Mesodermal cell (in vitro differentiated cells): ENCODE measurements around the gene ADAMTSL2.

Experiments
- H3K27ac ChIP-seq: 2 replicates; pipeline ENCODE4 v1.7.0; 2013; ENCODE audit warnings: mild to moderate bottlenecking, low read depth, low read length, moderate library complexity; ENCODE audit not compliant: severe bottlenecking
- H3K36me3 ChIP-seq: 2 replicates; pipeline ENCODE4 v1.7.1; 2013; ENCODE audit warnings: mild to moderate bottlenecking, low read length, moderate library complexity; ENCODE audit not compliant: control insufficient read depth, insufficient read depth
- H3K4me1 ChIP-seq: one replicate; pipeline ENCODE4 v1.7.1; 2013; ENCODE audit warnings: mild to moderate bottlenecking, low read length; ENCODE audit not compliant: insufficient read depth, control insufficient read depth, poor library complexity, severe bottlenecking
- H3K4me3 ChIP-seq: 2 replicates; pipeline ENCODE4 v1.7.0; 2013; ENCODE audit warnings: low read length, control low read depth, mild to moderate bottlenecking; ENCODE audit not compliant: insufficient read depth, poor library complexity, severe bottlenecking; ENCODE audit errors: extremely low read depth
- H3K9me3 ChIP-seq: 2 replicates; pipeline ENCODE4 v1.7.1; 2013; ENCODE audit warnings: mild to moderate bottlenecking, low read length, moderate library complexity; ENCODE audit not compliant: control insufficient read depth
- WGBS, 2 experiments: methylation state at CpG; one replicate each; pipeline ENCODE4 v1.1.5; 2013; ENCODE audit warnings: missing lambda C conversion rate in 2 of 2; ENCODE audit not compliant: insufficient coverage in 2 of 2; 5-methylcytosine and 5-hydroxymethylcytosine counted together

The ADAMTSL2 gene

GRCh38 chr9:133528876-133529241 is 5.6 kb upstream of the ADAMTSL2 start:
- Histone ChIP-seq H3K27ac (no peak overlapping the region), H3K4me3 (no peak overlapping the region), H3K36me3 (no peaks in the 10 kb centered on the region), H3K4me1 (peaks cover 56% of the 10 kb centered on the region), H3K9me3 (no peaks in the 10 kb centered on the region)
- WGBS, 2 experiments = 82 to 94% methylated on average over 8 to 11 of the region's 11 CpGs

DNA sequence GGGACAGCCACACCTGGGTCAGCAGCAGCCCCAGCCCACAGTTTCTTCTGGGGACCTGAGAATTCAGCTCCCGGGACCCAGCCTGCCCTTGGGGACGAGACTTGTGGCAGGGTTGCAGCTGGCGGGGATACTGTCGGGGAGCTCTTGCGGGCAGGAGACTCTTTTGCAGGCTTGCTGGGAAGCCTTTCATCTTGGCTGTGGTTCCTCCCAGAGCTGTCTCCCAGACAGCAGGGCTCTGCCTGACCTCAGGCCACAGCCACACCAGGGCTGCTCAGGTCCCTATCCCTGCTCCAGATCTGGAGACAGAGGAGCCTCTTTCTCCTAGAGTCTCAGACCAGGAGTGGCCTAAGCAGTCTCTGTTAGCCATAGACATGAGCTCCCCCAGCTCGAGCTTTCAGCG is 5.0 kb upstream of the ADAMTSL2 start:
- no peak overlapping the region for H3K4me3 ChIP-seq
- no peaks in the 10 kb centered on the region for H3K36me3 ChIP-seq
- 79 to 90% methylated on average over 7 of the region's 7 CpGs for WGBS, 2 experiments

GRCh38 chr9:133529874-133530273 is 4.6 kb upstream of the ADAMTSL2 start:
- Histone ChIP-seq H3K4me1 (peaks cover 59% of the 10 kb centered on the region), H3K27ac (no peak overlapping the region), H3K36me3 (no peaks in the 10 kb centered on the region), H3K9me3 (no peaks in the 10 kb centered on the region), H3K4me3 (no peak overlapping the region)
- 90 to 91% methylated on average over 2 to 7 of the region's 7 CpGs for WGBS, 2 experiments

More for the DNA sequence above, 5.0 kb upstream of the ADAMTSL2 start:
- H3K27ac ChIP-seq = no peak overlapping the region
- no peaks in the 10 kb centered on the region for H3K9me3 ChIP-seq
- H3K4me1 ChIP-seq = peaks cover 59% of the 10 kb centered on the region

GRCh38 chr9:133531293-133531692 is 3.2 kb upstream of the ADAMTSL2 start:
- 85 to 92% methylated on average over 8 to 9 of the region's 9 CpGs for WGBS, 2 experiments
- H3K27ac ChIP-seq = no peak overlapping the region
- H3K4me3 ChIP-seq = no peak overlapping the region
- peaks cover 55% of the 10 kb centered on the region for H3K4me1 ChIP-seq
- peaks cover 3% of the 10 kb centered on the region for H3K36me3 ChIP-seq
- no peaks in the 10 kb centered on the region for H3K9me3 ChIP-seq

- Histone ChIP-seq H3K4me1 (peaks cover 47% of the 10 kb centered on the region), H3K27ac (no peak overlapping the region), H3K36me3 (peaks cover 10% of the 10 kb centered on the region), H3K4me3 (no peak overlapping the region), H3K9me3 (no peaks in the 10 kb centered on the region)
- 71 to 74% methylated on average over 14 to 20 of the region's 20 CpGs for WGBS, 2 experiments
These were observed 1.4 kb upstream of the ADAMTSL2 start for GRCh38 chr9:133532937-133533668.

- Histone ChIP-seq H3K4me1 (peaks cover 44% of the 10 kb centered on the region), H3K4me3 (peak overlapping the region; percentile 49), H3K36me3 (peaks cover 18% of the 10 kb centered on the region), H3K27ac (peak overlapping the region; percentile 29), H3K9me3 (no peaks in the 10 kb centered on the region)
- 67 to 69% methylated on average over 8 to 9 of the region's 9 CpGs for WGBS, 2 experiments
These were observed 647 bp upstream of the ADAMTSL2 start for GRCh38 chr9:133533857-133534256.

GRCh38 chr9:133535306-133535877 is 888 bp downstream of the ADAMTSL2 start:
- Histone ChIP-seq H3K4me3 (peak overlapping the region; percentile 49), H3K36me3 (peaks cover 29% of the 10 kb centered on the region), H3K9me3 (no peaks in the 10 kb centered on the region), H3K4me1 (peaks cover 48% of the 10 kb centered on the region), H3K27ac (no peak overlapping the region)
- WGBS, 2 experiments = 76 to 81% methylated on average over 3 to 10 of the region's 13 CpGs

DNA sequence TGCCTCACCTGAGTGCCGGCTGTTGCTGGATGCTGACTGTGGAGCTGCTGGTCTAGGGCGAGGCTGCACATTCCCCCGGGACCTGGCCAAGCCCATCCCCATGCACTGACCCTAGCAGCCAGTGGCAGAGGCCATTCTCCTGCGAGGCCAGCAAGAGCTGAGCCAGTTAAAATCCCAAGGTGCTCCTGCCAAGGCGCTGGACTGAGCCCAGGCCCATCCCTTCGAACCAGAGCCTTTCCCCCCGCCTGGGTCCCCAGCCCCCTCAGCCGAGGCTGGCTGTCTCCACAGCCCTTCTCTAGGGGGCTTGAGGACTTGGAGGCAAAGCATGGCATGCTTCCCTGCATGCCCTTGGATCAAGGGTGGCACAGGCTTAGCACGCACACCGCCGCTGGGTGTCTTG is 1.6 kb downstream of the ADAMTSL2 start:
- WGBS, 2 experiments = 92 to 96% methylated on average over 8 to 9 of the region's 11 CpGs

DNA sequence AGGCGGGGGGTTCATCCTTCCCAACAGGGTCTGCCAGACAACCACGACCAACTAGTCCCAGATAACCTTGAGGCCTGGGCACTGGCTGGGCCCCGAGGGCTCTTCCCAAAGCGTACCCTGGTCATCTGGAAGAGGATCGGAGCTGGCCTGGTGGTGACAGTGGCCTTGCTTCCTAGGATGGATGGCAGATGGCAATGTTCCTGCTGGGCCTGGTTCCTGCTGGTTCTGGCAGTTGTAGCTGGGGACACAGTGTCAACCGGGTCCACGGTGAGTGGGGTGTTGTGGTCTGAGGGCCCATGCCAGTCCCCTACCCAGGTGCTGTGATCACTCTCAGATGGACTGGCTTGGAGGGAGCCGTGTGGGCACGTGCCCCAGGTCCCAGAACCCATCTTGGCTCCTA is 2.0 kb downstream of the ADAMTSL2 start:
- H3K4me1 ChIP-seq = peaks cover 48% of the 10 kb centered on the region
- peaks cover 40% of the 10 kb centered on the region for H3K36me3 ChIP-seq
- H3K9me3 ChIP-seq = no peaks in the 10 kb centered on the region
- WGBS, 2 experiments = 87 to 97% methylated on average over 9 of the region's 9 CpGs
- H3K4me3 ChIP-seq = peak overlapping the region; percentile 49
- no peak overlapping the region for H3K27ac ChIP-seq

More for the DNA sequence above, 1.6 kb downstream of the ADAMTSL2 start:
- Histone ChIP-seq H3K4me1 (peaks cover 48% of the 10 kb centered on the region), H3K9me3 (no peaks in the 10 kb centered on the region), H3K4me3 (peak overlapping the region; percentile 49), H3K27ac (no peak overlapping the region), H3K36me3 (peaks cover 36% of the 10 kb centered on the region)

DNA sequence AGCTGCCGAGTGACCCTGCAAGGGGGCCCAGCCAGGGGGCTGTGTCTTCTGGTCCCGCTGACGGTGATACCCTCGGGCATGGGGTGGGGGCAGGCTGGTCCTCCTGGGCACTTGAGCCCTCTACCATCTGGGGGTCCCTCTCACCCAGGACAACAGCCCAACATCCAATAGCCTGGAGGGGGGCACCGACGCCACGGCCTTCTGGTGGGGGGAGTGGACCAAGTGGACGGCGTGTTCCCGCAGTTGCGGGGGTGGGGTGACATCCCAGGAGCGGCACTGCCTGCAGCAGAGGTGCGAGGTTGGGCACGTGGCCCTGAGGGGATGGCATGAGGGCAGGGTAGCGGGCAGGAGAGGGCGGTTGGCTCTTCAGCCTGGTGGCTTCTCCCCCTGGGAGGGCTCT is 2.8 kb downstream of the ADAMTSL2 start:
- Histone ChIP-seq H3K4me1 (peaks cover 48% of the 10 kb centered on the region), H3K36me3 (peaks cover 48% of the 10 kb centered on the region), H3K9me3 (no peaks in the 10 kb centered on the region), H3K4me3 (peak overlapping the region; percentile 5), H3K27ac (no peak overlapping the region)
- 89 to 96% methylated on average over 8 to 11 of the region's 16 CpGs for WGBS, 2 experiments

DNA sequence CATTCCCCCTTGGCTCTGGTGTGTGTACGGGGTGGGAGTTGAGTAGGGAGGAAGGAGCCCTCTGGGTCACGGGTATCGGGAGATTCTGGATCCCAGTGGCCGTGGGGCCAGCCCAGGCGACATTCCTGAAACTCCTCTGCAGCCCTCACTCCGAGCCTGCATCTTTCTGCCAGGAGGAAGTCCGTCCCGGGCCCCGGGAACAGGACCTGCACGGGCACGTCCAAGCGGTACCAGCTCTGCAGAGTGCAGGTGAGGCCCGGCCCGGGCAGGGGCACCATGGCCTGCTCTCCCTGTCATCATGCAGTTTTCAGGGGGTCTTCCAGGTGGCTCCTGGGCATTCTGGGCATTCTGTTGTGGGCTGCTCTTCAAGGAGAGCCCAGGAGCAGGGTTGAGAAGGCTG is 3.7 kb downstream of the ADAMTSL2 start:
- Histone ChIP-seq H3K9me3 (no peaks in the 10 kb centered on the region), H3K4me1 (peaks cover 45% of the 10 kb centered on the region), H3K27ac (no peak overlapping the region), H3K36me3 (peaks cover 57% of the 10 kb centered on the region), H3K4me3 (no peak overlapping the region)
- whole genome bisulfite sequencing, 2 experiments = 96 to 98% methylated on average over 13 to 14 of the region's 14 CpGs
